Uterus (tissue), 4 donors: ENCODE measurements around the gene TPD52L2. TPM values are rescaled to one million over a fixed set of nuclear protein-coding genes. Genes with fewer than 3 reads are reported as not detected.

Experiments
- DNase-seq, 2 donors: peaks; one replicate each; pipeline ENCODE4 v3.0.0-alpha.2; 2019 to 2020
- H3K27ac ChIP-seq, 2 donors: fragments of 200-600 bp; sonication (generic); 1 replicate in 1 of 2; 2 replicates in 1 of 2; pipeline ENCODE4 v1.5.1; 2016 to 2018
- H3K27me3 ChIP-seq, 2 donors: fragments of 200-600 bp; sonication (generic); one replicate each; pipeline ENCODE4 v1.5.1; 2018 to 2019; ENCODE audit warnings: control low read depth in 1 of 2
- H3K36me3 ChIP-seq, 2 donors: fragments of 200-600 bp; sonication (generic); one replicate each; pipeline ENCODE4 v1.5.1; 2019; ENCODE audit warnings: control low read depth in 1 of 2
- H3K4me1 ChIP-seq, 2 donors: fragments of 200-600 bp; sonication (generic); one replicate each; pipeline ENCODE4 v1.5.1; 2018 to 2019; ENCODE audit warnings: control low read depth in 1 of 2
- H3K4me3 ChIP-seq, 2 donors: fragments of 200-600 bp; sonication (generic); 1 replicate in 1 of 2; 2 replicates in 1 of 2; pipeline ENCODE4 v1.5.1; 2018 to 2019; ENCODE audit warnings: mild to moderate bottlenecking in 1 of 2
- H3K9me3 ChIP-seq, 2 donors: fragments of 200-600 bp; sonication (generic); one replicate each; pipeline ENCODE4 v1.5.1; 2019; ENCODE audit warnings: control low read depth in 1 of 2
- POLR2A ChIP-seq, 2 donors: fragments of 450-650 bp; IDR thresholded peaks; one replicate each; pipeline ENCODE4 v1.6.1; 2016; ENCODE audit warnings: antibody characterized with exemption in 2 of 2, mild to moderate bottlenecking in 1 of 2, moderate library complexity in 1 of 2
- intact Hi-C: fragments of 100-400 bp; cut with DNase I; formaldehyde crosslinking; loops from one replicate; pipeline ENCODE4 v1.15.1; 2023; ENCODE audit warnings: low total_unique reads
- total RNA-seq, 4 donors: library from RNA; depleted of rRNA in 3 of 4; stranded (reverse); fragments of >200 nt in 3 of 4; gene quantifications; one replicate each; pipeline versions ENCODE4 v1.1.0 to v1.2.4, GENCODE V29; 2014 to 2023
- TF ChIP-seq, protein P1 (sequence below), 4 experiments: fragments of 200-600 bp in 2 of 4; fragments of 450-650 bp in 2 of 4; sonication (generic) in 2 of 4; IDR thresholded peaks; one replicate each; pipeline ENCODE4 v1.5.1; 2016 to 2019; ENCODE audit warnings: antibody characterized with exemption in 4 of 4, mild to moderate bottlenecking in 2 of 4, moderate library complexity in 1 of 4
- donor health status: DM: yes; HTN: yes; CAD: no.

Gene TPD52L2
- total RNA-seq, 4 donors from 2014 or later: 44.1 to 77.8 (median 62.0) TPM

GRCh38 chr20:63854069-63854765 lies 10.9 kb upstream of the TPD52L2 start:
- Histone ChIP-seq H3K27me3 (no peaks in the 10 kb centered on the region), H3K27ac (peak overlapping the region; percentile 74 to 80), H3K4me3 (no peak overlapping the region), H3K4me1 (peaks cover 0 to 36% of the 10 kb centered on the region in 2 donors), H3K9me3 (no peaks in the 10 kb centered on the region), H3K36me3 (no peaks in the 10 kb centered on the region)
- peak in 1 of 2 donors; percentile 42 for DNase-seq
- intact Hi-C loops: no loop called here
- TF ChIP-seq POLR2A (IDR thresholded peaks at IDR 0.05): peak in 1 of 2 donors; percentile 8
- TF ChIP-seq, protein P1, sequence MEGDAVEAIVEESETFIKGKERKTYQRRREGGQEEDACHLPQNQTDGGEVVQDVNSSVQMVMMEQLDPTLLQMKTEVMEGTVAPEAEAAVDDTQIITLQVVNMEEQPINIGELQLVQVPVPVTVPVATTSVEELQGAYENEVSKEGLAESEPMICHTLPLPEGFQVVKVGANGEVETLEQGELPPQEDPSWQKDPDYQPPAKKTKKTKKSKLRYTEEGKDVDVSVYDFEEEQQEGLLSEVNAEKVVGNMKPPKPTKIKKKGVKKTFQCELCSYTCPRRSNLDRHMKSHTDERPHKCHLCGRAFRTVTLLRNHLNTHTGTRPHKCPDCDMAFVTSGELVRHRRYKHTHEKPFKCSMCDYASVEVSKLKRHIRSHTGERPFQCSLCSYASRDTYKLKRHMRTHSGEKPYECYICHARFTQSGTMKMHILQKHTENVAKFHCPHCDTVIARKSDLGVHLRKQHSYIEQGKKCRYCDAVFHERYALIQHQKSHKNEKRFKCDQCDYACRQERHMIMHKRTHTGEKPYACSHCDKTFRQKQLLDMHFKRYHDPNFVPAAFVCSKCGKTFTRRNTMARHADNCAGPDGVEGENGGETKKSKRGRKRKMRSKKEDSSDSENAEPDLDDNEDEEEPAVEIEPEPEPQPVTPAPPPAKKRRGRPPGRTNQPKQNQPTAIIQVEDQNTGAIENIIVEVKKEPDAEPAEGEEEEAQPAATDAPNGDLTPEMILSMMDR (IDR thresholded peaks at IDR 0.05): peak in 1 of 4 experiments; percentile 14

- TF ChIP-seq POLR2A (IDR thresholded peaks at IDR 0.05): no peak
- TF ChIP-seq, protein P1 (IDR thresholded peaks at IDR 0.05): no peak
- Histone ChIP-seq H3K27me3 (no peaks in the 10 kb centered on the region), H3K4me3 (peak overlapping the region in 1 of 2 donors; percentile 3), H3K9me3 (no peaks in the 10 kb centered on the region), H3K4me1 (peaks cover 0 to 36% of the 10 kb centered on the region in 2 donors), H3K27ac (peak overlapping the region; percentile 74 to 80), H3K36me3 (no peaks in the 10 kb centered on the region)
- intact Hi-C loops: no loop called here
- peak; percentile 34 to 58 for DNase-seq
These were observed 10.2 kb upstream of the TPD52L2 start for GRCh38 chr20:63854766-63855362.

DNA sequence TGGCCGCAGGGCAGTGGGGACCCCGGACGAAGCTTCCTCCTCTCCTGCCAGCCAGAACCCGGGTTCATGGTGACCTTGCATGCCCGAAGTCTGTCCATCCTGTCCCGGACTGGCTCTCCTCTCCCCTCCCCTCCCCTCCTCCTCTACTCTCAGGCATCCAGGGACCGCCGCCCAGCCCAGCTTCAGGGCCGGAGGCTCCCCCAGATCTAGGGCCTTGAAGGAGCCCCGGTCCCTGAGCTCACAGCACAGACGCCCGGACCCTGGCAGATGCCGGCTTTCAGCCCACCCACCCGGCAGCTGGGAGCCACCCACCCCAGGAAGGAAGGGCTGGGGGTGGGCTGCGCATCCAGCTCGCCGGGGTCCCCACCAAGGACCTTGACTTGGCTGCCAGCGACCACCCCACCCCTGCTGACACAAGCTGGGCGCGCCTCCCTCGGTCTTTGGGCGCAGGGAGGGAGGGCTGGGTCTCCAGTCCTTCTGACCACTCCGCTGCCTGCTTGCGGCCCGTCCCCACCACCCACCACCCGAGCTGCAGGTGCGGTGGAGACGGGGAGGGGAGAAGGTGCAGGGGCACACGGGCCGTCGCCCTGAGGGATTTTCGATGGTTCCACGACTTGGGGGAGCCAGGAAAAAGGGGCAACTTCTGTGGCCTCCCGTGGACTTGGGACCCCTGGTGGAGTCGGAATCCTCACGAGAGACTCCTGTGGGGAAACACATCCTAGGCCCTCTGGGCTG lies 9.5 kb upstream of the TPD52L2 start:
- H3K27me3 ChIP-seq: no peaks in the 10 kb centered on the region
- H3K4me1 ChIP-seq: peaks cover 0 to 36% of the 10 kb centered on the region in 2 donors

GRCh38 chr20:63856098-63856511 lies 9.0 kb upstream of the TPD52L2 start:
- no peak overlapping the region for H3K4me3 ChIP-seq
- peaks cover 0 to 36% of the 10 kb centered on the region in 2 donors for H3K4me1 ChIP-seq
- intact Hi-C loops: no loop called here
- no peak for TF ChIP-seq POLR2A (IDR thresholded peaks at IDR 0.05)
- TF ChIP-seq, protein P1 (IDR thresholded peaks at IDR 0.05): no peak
- no peak for DNase-seq
- H3K36me3 ChIP-seq: no peaks in the 10 kb centered on the region
- no peaks in the 10 kb centered on the region for H3K27me3 ChIP-seq
- H3K9me3 ChIP-seq: no peaks in the 10 kb centered on the region
- H3K27ac ChIP-seq: peak overlapping the region in 1 of 2 donors; percentile 80

More for the DNA sequence above, 9.5 kb upstream of the TPD52L2 start:
- Histone ChIP-seq H3K36me3 (no peaks in the 10 kb centered on the region), H3K4me3 (peak overlapping the region in 1 of 2 donors; percentile 3), H3K9me3 (no peaks in the 10 kb centered on the region), H3K27ac (peak overlapping the region; percentile 74 to 80)
- TF ChIP-seq, protein P1 (IDR thresholded peaks at IDR 0.05): no peak
- TF ChIP-seq POLR2A (IDR thresholded peaks at IDR 0.05): no peak
- DNase-seq: peak in 1 of 2 donors; percentile 31
- intact Hi-C loops: no loop called here
